ENCODE measurements around the gene CCDC188. TPM values are rescaled to one million over a fixed set of nuclear protein-coding genes. Genes with fewer than 3 reads are reported as not detected.

The CCDC188 gene
- total and polyA plus RNA-seq, 4 experiments from 2014 or later, result not detected

- H3K36me3 Mint-ChIP-seq, result peaks cover 0 to 23% of the 10 kb centered on the region in 2 donors
- Histone ChIP-seq H3K27me3 (ENCODE audit: insufficient read depth, low read length) (no peaks in the 10 kb centered on the region), H3K36me3 (ENCODE audit: insufficient read depth, low read length) (peaks cover 14% of the 10 kb centered on the region), H3K4me3 (ENCODE audit: low read length in 2 of 2) (no peak overlapping the region), H3K9me3 (ENCODE audit: control insufficient read depth in 1 of 2, low read length in 2 of 2) (no peaks in the 10 kb centered on the region), H3K4me1 (ENCODE audit: insufficient read depth, low read length) (peaks cover 40% of the 10 kb centered on the region), H3K27ac (ENCODE audit: low read depth, low read length) (no peak overlapping the region)
- ChIA-PET CTCF (ENCODE audit: partially characterized antibody) (interaction anchor here (0.7 to 2.9 kb wide), 8 partner anchors 10 to 176 kb away, joined by 3 to 26 read pairs (median 4); no protein-coding TSS in a partner anchor), POLR2A (ENCODE audit: partially characterized antibody) (interaction anchor here (1.0 to 2.9 kb wide), 4 partner anchors 12 to 188 kb away, joined by 4 to 28 read pairs (median 10); partner anchors contain the start of genes COMT, RANBP1, TANGO2 and TRMT2A)
- H3K4me1 Mint-ChIP-seq, result peaks cover 9 to 41% (median 30%) of the 10 kb centered on the region in 4 donors
- H3K9me3 Mint-ChIP-seq, result peaks cover 0 to 2% (median 0%) of the 10 kb centered on the region in 8 donors
- no peak for DNase-seq
- H3K27me3 Mint-ChIP-seq, result no peaks in the 10 kb centered on the region
- intact Hi-C loops (cut with micrococcal nuclease), result loop anchor here (5.0 kb wide), 2 partner anchors 107 to 697 kb away; partner anchors contain the start of genes HIRA, MRPL40 and TANGO2
- peak overlapping the region in 6 of 7 donors; percentile 57 to 84 (median 77) for H3K27ac Mint-ChIP-seq
- peak overlapping the region in 3 of 8 donors; percentile 67 to 80 (median 75) for H3K4me3 Mint-ChIP-seq
Measured at GRCh38 chr22:20129747-20130014, 21.2 kb downstream of the CCDC188 start.

GRCh38 chr22:20128902-20129746 lies 21.7 kb downstream of the CCDC188 start:
- Histone ChIP-seq H3K27me3 (ENCODE audit: insufficient read depth, low read length) (no peaks in the 10 kb centered on the region), H3K9me3 (ENCODE audit: control insufficient read depth in 1 of 2, low read length in 2 of 2) (no peaks in the 10 kb centered on the region), H3K36me3 (ENCODE audit: insufficient read depth, low read length) (peaks cover 20% of the 10 kb centered on the region), H3K27ac (ENCODE audit: low read depth, low read length) (no peak overlapping the region), H3K4me1 (ENCODE audit: insufficient read depth, low read length) (peaks cover 40% of the 10 kb centered on the region), H3K4me3 (ENCODE audit: low read length in 2 of 2) (no peak overlapping the region)
- POLR2A ChIA-PET (ENCODE audit: partially characterized antibody), result interaction anchor here (1.0 to 2.9 kb wide), 3 partner anchors 12 to 158 kb away, joined by 7 to 28 read pairs (median 13); partner anchors contain the start of genes RANBP1, TANGO2 and TRMT2A
- H3K27me3 Mint-ChIP-seq, result no peaks in the 10 kb centered on the region
- intact Hi-C loops (cut with micrococcal nuclease), result no loop called here
- DNase-seq, result peak; percentile 48 to 70 (median 60)
- peak overlapping the region; percentile 73 to 88 (median 84) for H3K27ac Mint-ChIP-seq
- peaks cover 9 to 35% (median 24%) of the 10 kb centered on the region in 4 donors for H3K4me1 Mint-ChIP-seq
- H3K4me3 Mint-ChIP-seq, result peak overlapping the region in 6 of 8 donors; percentile 4 to 80 (median 68)
- peaks cover 0 to 2% (median 0%) of the 10 kb centered on the region in 8 donors for H3K9me3 Mint-ChIP-seq
- CTCF ChIA-PET (ENCODE audit: partially characterized antibody), result interaction anchor here (0.7 to 2.9 kb wide), 9 partner anchors 9 to 176 kb away, joined by 3 to 26 read pairs (median 4); no protein-coding TSS in a partner anchor
- peaks cover 0 to 24% of the 10 kb centered on the region in 2 donors for H3K36me3 Mint-ChIP-seq

- Histone ChIP-seq H3K27ac (ENCODE audit: low read depth, low read length) (no peak overlapping the region), H3K9me3 (ENCODE audit: control insufficient read depth in 1 of 2, low read length in 2 of 2) (no peaks in the 10 kb centered on the region), H3K4me1 (ENCODE audit: insufficient read depth, low read length) (peaks cover 34% of the 10 kb centered on the region), H3K27me3 (ENCODE audit: insufficient read depth, low read length) (no peaks in the 10 kb centered on the region), H3K4me3 (ENCODE audit: low read length in 2 of 2) (no peak overlapping the region), H3K36me3 (ENCODE audit: insufficient read depth, low read length) (peaks cover 26% of the 10 kb centered on the region)
- CTCF ChIA-PET (ENCODE audit: partially characterized antibody), result interaction anchor here (1.3 to 2.9 kb wide), 6 partner anchors 9 to 158 kb away, joined by 3 to 26 read pairs (median 4); no protein-coding TSS in a partner anchor
- Mint-ChIP-seq H3K36me3 (peaks cover 0 to 24% of the 10 kb centered on the region in 2 donors), H3K4me1 (peaks cover 5 to 31% (median 20%) of the 10 kb centered on the region in 4 donors), H3K4me3 (no peak overlapping the region), H3K27me3 (no peaks in the 10 kb centered on the region), H3K27ac (peak overlapping the region in 6 of 7 donors; percentile 73 to 85 (median 82)), H3K9me3 (peaks cover 0 to 2% (median 0%) of the 10 kb centered on the region in 8 donors)
- no peak for DNase-seq
- intact Hi-C loops (cut with micrococcal nuclease), result no loop called here
- POLR2A ChIA-PET (ENCODE audit: partially characterized antibody), result no interaction called here
Measured at GRCh38 chr22:20128619-20128901, 22.3 kb downstream of the CCDC188 start.

- no peaks in the 10 kb centered on the region for H3K27me3 Mint-ChIP-seq
- H3K4me1 Mint-ChIP-seq, result peaks cover 5 to 26% (median 16%) of the 10 kb centered on the region in 4 donors
- peaks cover 30% of the 10 kb centered on the region for H3K4me1 ChIP-seq (ENCODE audit: insufficient read depth, low read length)
- ChIA-PET CTCF (ENCODE audit: partially characterized antibody) (interaction anchor here (1.3 to 2.9 kb wide), 5 partner anchors 8 to 158 kb away, joined by 3 to 26 read pairs (median 4); no protein-coding TSS in a partner anchor), POLR2A (ENCODE audit: partially characterized antibody) (interaction anchor here (1.4 kb wide), 1 partner anchor 10 kb away, joined by 6 read pairs; the partner anchor contains the start of gene TRMT2A)
- peaks cover 28% of the 10 kb centered on the region for H3K36me3 ChIP-seq (ENCODE audit: insufficient read depth, low read length)
- peaks cover 0 to 2% (median 0%) of the 10 kb centered on the region in 8 donors for H3K9me3 Mint-ChIP-seq
- no peaks in the 10 kb centered on the region for H3K27me3 ChIP-seq (ENCODE audit: insufficient read depth, low read length)
- no peak for DNase-seq
- H3K27ac Mint-ChIP-seq, result peak overlapping the region in 5 of 7 donors; percentile 52 to 81 (median 78)
- no peak overlapping the region for H3K4me3 Mint-ChIP-seq
- H3K4me3 ChIP-seq (ENCODE audit: low read length in 2 of 2), result no peak overlapping the region
- intact Hi-C loops (cut with micrococcal nuclease), result no loop called here
- H3K27ac ChIP-seq (ENCODE audit: low read depth, low read length), result no peak overlapping the region
- no peaks in the 10 kb centered on the region for H3K9me3 ChIP-seq (ENCODE audit: control insufficient read depth in 1 of 2, low read length in 2 of 2)
- H3K36me3 Mint-ChIP-seq, result peaks cover 0 to 24% of the 10 kb centered on the region in 2 donors
Measured at GRCh38 chr22:20127869-20128618, 22.8 kb downstream of the CCDC188 start.

- no peak overlapping the region for H3K4me3 Mint-ChIP-seq
- H3K27me3 Mint-ChIP-seq, result no peaks in the 10 kb centered on the region
- H3K4me1 Mint-ChIP-seq, result peaks cover 4 to 19% (median 11%) of the 10 kb centered on the region in 4 donors
- peaks cover 0 to 2% (median 0%) of the 10 kb centered on the region in 8 donors for H3K9me3 Mint-ChIP-seq
- peaks cover 29% of the 10 kb centered on the region for H3K36me3 ChIP-seq (ENCODE audit: insufficient read depth, low read length)
- intact Hi-C loops (cut with micrococcal nuclease), result no loop called here
- ChIA-PET POLR2A (ENCODE audit: partially characterized antibody) (interaction anchor here (1.4 kb wide), 1 partner anchor 10 kb away, joined by 6 read pairs; the partner anchor contains the start of gene TRMT2A), CTCF (ENCODE audit: partially characterized antibody) (no interaction called here)
- no peak overlapping the region for H3K4me3 ChIP-seq (ENCODE audit: low read length in 2 of 2)
- H3K27ac Mint-ChIP-seq, result peak overlapping the region in 3 of 7 donors; percentile 9 to 68 (median 60)
- H3K27ac ChIP-seq (ENCODE audit: low read depth, low read length), result no peak overlapping the region
- peaks cover 27% of the 10 kb centered on the region for H3K4me1 ChIP-seq (ENCODE audit: insufficient read depth, low read length)
- H3K27me3 ChIP-seq (ENCODE audit: insufficient read depth, low read length), result no peaks in the 10 kb centered on the region
- no peaks in the 10 kb centered on the region for H3K9me3 ChIP-seq (ENCODE audit: control insufficient read depth in 1 of 2, low read length in 2 of 2)
- H3K36me3 Mint-ChIP-seq, result peaks cover 0 to 24% of the 10 kb centered on the region in 2 donors
- no peak for DNase-seq
Measured at GRCh38 chr22:20127318-20127868, 23.5 kb downstream of the CCDC188 start.

- Mint-ChIP-seq H3K4me1 (peaks cover 4 to 25% (median 15%) of the 10 kb centered on the region in 4 donors), H3K4me3 (no peak overlapping the region), H3K36me3 (peaks cover 0 to 32% of the 10 kb centered on the region in 2 donors), H3K27me3 (no peaks in the 10 kb centered on the region), H3K9me3 (peaks cover 0 to 2% (median 0%) of the 10 kb centered on the region in 8 donors), H3K27ac (peak overlapping the region in 2 of 7 donors; percentile 27 to 41)
- intact Hi-C loops (cut with micrococcal nuclease), result no loop called here
- ChIA-PET CTCF (ENCODE audit: partially characterized antibody) (no interaction called here), POLR2A (ENCODE audit: partially characterized antibody) (no interaction called here)
- no peak overlapping the region for H3K4me3 ChIP-seq (ENCODE audit: low read length in 2 of 2)
- H3K4me1 ChIP-seq (ENCODE audit: insufficient read depth, low read length), result peaks cover 34% of the 10 kb centered on the region
- H3K9me3 ChIP-seq (ENCODE audit: control insufficient read depth in 1 of 2, low read length in 2 of 2), result no peaks in the 10 kb centered on the region
- H3K36me3 ChIP-seq (ENCODE audit: insufficient read depth, low read length), result peaks cover 38% of the 10 kb centered on the region
- no peak overlapping the region for H3K27ac ChIP-seq (ENCODE audit: low read depth, low read length)
- H3K27me3 ChIP-seq (ENCODE audit: insufficient read depth, low read length), result no peaks in the 10 kb centered on the region
- DNase-seq, result no peak
Measured at GRCh38 chr22:20126284-20127029, 24.4 kb downstream of the CCDC188 start.

Measured in CD4-positive, alpha-beta memory T cell (primary cell).